D721Med (cell line): ENCODE data around the gene PGP.

Experiments
- DNase-seq: peaks from one replicate; pipeline ENCODE4 v3.0.0; 2011; ENCODE audit warnings: low spot score; ENCODE audit not compliant: insufficient read length
- FAIRE-seq: peaks from 2 replicates; lab custom pipeline; 2011; peaks lifted over from hg19 to GRCh38; lab: Jason Lieb, UNC
- TF ChIP-seq, protein P1 (sequence below): IDR thresholded peaks from 2 replicates; pipeline ENCODE4 v1.5.1; 2012; ENCODE audit warnings: mild to moderate bottlenecking, control low read depth; ENCODE audit not compliant: insufficient read depth; ENCODE audit errors: missing control alignments

Gene PGP

DNA sequence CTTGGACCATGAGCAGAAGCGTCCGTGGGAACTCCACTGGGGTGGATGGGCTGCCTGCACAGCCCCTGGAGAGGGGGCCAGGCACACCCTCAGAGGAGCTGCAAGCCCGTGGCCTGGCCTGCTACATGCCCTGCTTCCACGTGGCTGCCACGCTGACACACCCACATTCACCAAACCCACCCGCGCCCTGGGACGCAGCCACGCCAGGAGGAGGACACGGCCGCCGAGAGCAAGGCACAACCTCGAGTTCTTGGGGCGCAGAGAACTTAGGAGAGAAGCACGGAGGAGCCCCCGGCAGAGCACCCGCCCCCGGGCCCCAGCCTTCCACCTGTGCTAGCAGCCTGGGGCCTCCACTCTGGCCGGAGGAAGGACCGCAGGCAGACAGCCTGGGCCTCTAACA is 37.1 kb downstream of the PGP start:
- TF ChIP-seq, protein P1, sequence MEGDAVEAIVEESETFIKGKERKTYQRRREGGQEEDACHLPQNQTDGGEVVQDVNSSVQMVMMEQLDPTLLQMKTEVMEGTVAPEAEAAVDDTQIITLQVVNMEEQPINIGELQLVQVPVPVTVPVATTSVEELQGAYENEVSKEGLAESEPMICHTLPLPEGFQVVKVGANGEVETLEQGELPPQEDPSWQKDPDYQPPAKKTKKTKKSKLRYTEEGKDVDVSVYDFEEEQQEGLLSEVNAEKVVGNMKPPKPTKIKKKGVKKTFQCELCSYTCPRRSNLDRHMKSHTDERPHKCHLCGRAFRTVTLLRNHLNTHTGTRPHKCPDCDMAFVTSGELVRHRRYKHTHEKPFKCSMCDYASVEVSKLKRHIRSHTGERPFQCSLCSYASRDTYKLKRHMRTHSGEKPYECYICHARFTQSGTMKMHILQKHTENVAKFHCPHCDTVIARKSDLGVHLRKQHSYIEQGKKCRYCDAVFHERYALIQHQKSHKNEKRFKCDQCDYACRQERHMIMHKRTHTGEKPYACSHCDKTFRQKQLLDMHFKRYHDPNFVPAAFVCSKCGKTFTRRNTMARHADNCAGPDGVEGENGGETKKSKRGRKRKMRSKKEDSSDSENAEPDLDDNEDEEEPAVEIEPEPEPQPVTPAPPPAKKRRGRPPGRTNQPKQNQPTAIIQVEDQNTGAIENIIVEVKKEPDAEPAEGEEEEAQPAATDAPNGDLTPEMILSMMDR, result no peak
- FAIRE-seq (no peak), DNase-seq (no peak)

DNA sequence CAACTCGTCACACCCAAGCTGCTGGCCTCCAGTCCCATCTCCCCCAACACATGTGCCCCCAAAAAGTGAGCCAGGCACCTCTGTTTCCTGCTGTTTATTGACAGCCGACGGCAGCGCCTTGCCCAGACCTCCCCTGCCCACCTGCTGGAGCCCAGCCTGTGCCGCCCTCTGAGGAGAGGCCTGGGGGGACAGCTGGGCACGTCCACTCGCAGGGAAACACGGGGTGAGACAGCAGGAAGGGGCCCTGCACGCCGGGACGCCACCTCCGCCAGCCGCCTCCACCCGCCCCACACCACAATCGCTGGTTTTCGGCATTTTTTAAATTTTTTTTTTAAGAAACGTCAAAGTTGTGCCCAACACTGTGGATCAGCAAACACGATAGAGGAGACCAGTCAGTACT is 37.5 kb downstream of the PGP start:
- TF ChIP-seq, protein P1, result no peak
- DNase-seq (no peak), FAIRE-seq (no peak)

DNA sequence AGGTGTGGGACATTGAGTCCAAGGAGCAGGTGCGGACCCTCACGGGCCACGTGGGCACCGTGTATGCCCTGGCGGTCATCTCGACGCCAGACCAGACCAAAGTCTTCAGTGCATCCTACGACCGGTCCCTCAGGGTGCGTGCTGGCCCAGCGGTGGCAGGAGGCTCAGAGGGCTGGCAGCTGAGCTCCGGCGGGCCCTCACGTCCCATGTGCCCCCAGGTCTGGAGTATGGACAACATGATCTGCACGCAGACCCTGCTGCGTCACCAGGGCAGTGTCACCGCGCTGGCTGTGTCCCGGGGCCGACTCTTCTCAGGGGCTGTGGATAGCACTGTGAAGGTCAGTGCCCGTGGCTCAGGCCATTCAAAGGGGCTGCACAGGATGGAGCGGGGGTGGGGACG is 38.6 kb downstream of the PGP start:
- FAIRE-seq (no peak), DNase-seq (no peak)
- TF ChIP-seq, protein P1, result no peak

DNA sequence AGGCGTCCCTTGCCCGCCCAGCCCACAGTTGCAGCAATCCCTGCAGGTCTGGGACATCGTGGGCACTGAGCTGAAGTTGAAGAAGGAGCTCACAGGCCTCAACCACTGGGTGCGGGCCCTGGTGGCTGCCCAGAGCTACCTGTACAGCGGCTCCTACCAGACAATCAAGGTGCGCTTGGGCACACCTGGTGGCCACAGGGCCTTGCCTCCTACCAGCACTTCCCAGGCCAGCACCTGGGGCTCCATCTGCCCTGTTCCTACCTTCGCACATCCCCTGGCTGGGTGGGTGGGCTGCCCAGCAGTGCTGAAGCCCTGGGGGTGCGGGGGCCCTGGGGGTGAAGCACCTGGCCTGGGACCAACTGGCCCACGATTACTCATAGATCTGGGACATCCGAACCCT is 39.2 kb downstream of the PGP start:
- FAIRE-seq, result no peak

DNA sequence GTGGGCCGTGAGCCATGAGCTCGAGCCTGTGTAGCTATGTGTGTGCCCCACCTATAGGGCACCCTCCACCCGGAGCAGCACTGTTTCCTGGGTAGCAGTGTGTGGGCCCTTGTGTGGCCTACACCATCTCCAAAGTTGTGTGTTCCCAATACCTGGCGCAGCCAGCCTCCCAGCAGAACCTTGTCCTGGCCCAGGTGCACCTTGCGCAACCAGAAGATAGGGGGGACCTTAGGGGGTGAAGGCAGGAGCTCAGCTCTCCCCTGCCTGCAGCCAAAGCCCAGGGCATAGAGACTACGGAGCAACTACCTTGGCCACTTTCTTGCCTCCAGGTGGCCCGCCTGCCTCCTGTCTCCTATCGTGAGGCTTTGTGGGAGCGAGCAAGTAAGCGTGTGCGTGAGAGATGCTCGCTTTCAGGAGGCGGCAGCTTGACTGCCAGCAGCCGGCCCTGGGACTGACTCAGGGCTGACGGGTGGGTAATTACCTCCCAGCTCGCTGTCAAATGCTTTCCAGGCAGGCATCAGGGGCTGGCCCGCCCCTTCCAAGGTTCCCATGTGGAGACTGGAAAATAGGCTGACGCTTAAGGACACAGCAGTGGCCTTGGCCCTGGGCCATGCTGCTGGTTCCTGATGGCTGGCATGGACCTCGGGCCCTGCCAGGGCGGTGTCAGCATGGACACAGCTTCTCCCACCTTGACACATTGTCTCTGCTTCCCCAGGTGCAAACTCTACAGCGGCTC is 40.1 kb downstream of the PGP start:
- TF ChIP-seq, protein P1, result no peak
- no peak for DNase-seq
- FAIRE-seq, result no peak

More for the DNA sequence above, 39.2 kb downstream of the PGP start:
- no peak for DNase-seq
- TF ChIP-seq, protein P1, result no peak

DNA sequence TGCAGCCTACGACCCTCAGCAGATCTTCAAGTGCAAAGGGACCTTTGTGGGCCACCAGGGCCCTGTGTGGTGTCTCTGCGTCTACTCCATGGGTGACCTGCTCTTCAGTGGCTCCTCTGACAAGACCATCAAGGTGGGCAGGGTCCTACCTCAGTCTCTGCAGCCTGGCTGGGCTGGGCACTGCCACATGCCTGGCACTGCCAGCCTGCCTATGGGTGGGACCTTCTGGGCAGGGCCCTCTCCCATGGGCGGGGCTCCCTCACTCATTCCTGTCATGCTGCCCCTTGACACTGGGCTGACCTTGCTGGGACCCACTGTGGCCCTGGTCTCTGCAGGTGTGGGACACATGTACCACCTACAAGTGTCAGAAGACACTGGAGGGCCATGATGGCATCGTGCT is 40.7 kb downstream of the PGP start:
- no peak for DNase-seq
- FAIRE-seq, result no peak

DNA sequence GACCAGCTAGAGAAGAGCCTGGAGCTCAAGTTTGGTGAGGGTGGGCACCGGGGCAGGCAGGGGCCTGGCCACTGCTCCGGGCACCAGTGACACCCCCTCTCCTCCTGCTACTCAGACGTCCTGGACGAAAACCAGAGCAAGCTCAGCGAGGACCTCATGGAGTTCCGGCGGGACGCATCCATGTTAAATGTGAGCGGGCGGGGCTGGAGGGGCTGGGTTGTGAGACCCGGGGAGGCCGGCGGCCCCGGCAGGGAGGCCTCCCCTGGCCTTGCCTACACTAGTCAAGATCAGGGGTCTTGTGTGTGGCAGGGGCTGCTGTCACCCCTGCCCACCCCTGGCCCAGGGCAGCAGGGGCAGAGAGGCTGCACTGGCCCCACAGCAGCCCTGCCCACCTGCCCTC is 41.3 kb downstream of the PGP start:
- TF ChIP-seq, protein P1, result no peak
- no peak for DNase-seq
- no peak for FAIRE-seq

More for the DNA sequence above, 40.7 kb downstream of the PGP start:
- TF ChIP-seq, protein P1, result no peak
